A549 (cell line): Measurements from ENCODE around the gene KLHL41.

Experiments used
- BHLHE40 ChIP-seq: IDR thresholded peaks from 2 replicates; pipeline ENCODE4 v1.6.1; 2012; ENCODE audit warnings: low read depth, low read length, inconsistent platforms
- CEBPB ChIP-seq, 2 experiments: fragments of >200 bp in 1 of 2; sonication (Bioruptor Twin) in 1 of 2; formaldehyde crosslinking in 1 of 2; IDR thresholded peaks; 2 replicates each; pipeline ENCODE4 v1.6.1; 2012 to 2016
- CTCF ChIP-seq: fragments of >200 bp; sonication (Bioruptor Twin); formaldehyde crosslinking; IDR thresholded peaks from 3 replicates; pipeline ENCODE4 v1.5.1; 2016
- KDM1A ChIP-seq: fragments of 200-600 bp; sonication (generic); IDR thresholded peaks from 2 replicates; pipeline ENCODE4 v1.6.1; 2016; ENCODE audit warnings: low read depth, mild to moderate bottlenecking
- POLR2A ChIP-seq: IDR thresholded peaks from 2 replicates; pipeline ENCODE4 v1.6.1; 2012; ENCODE audit warnings: mild to moderate bottlenecking, low read length
- RAD21 ChIP-seq, 2 experiments: fragments of >200 bp in 1 of 2; sonication (Bioruptor Twin) in 1 of 2; formaldehyde crosslinking in 1 of 2; IDR thresholded peaks in 1 of 2; conservative IDR thresholded peaks in 1 of 2; 2 replicates in 1 of 2; 3 replicates in 1 of 2; pipeline ENCODE4 v1.6.1; 2012 to 2018; ENCODE audit warnings: inconsistent platforms in 1 of 2
- RFX5 ChIP-seq: fragments of 450-650 bp; IDR thresholded peaks from 2 replicates; pipeline ENCODE4 v1.7.1; 2014; ENCODE audit warnings: antibody characterized with exemption, mild to moderate bottlenecking, moderate library complexity
- SMC3 ChIP-seq: fragments of >200 bp; sonication (Bioruptor Twin); formaldehyde crosslinking; IDR thresholded peaks from 3 replicates; pipeline ENCODE4 v1.6.1; 2018; ENCODE audit warnings: inconsistent platforms
- ZFP36 ChIP-seq: fragments of 450-650 bp; IDR thresholded peaks from 2 replicates; pipeline ENCODE4 v1.6.1; 2014; ENCODE audit warnings: borderline replicate concordance; ENCODE audit not compliant: partially characterized antibody
- ZNF302 ChIP-seq: fragments of 250-450 bp; sonication (Bioruptor Pico); IDR thresholded peaks from 2 replicates; pipeline ENCODE4 v1.9.0; 2021; ENCODE audit warnings: inconsistent platforms, mild to moderate bottlenecking, moderate library complexity
- TF ChIP-seq, protein P1 (sequence below): IDR thresholded peaks from 2 replicates; pipeline ENCODE4 v1.6.1; 2012
- TF ChIP-seq, protein P2 (sequence below): IDR thresholded peaks from 2 replicates; pipeline ENCODE4 v1.6.1; 2012
- TF ChIP-seq, protein P3 (sequence below): fragments of 450-650 bp; IDR thresholded peaks from 2 replicates; pipeline ENCODE4 v1.6.1; 2014; ENCODE audit warnings: antibody characterized with exemption

GRCh38 chr2:169572821-169573159 lies 63.3 kb downstream of the KLHL41 start:
- TF ChIP-seq, protein P1, sequence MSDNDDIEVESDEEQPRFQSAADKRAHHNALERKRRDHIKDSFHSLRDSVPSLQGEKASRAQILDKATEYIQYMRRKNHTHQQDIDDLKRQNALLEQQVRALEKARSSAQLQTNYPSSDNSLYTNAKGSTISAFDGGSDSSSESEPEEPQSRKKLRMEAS, result no peak
- TF ChIP-seq, protein P2, sequence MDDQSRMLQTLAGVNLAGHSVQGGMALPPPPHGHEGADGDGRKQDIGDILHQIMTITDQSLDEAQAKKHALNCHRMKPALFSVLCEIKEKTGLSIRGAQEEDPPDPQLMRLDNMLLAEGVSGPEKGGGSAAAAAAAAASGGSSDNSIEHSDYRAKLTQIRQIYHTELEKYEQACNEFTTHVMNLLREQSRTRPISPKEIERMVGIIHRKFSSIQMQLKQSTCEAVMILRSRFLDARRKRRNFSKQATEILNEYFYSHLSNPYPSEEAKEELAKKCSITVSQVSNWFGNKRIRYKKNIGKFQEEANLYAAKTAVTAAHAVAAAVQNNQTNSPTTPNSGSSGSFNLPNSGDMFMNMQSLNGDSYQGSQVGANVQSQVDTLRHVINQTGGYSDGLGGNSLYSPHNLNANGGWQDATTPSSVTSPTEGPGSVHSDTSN, result no peak
- TF ChIP-seq ZNF302 (CRISPR knock-in tag) (no peak), CTCF (no peak), RFX5 (no peak), POLR2A (no peak), RAD21 (conservative IDR thresholded peaks at IDR 0.05 in 1 of 2, IDR thresholded peaks at IDR 0.05 in 1 of 2) (no peak), ZFP36 (no peak), BHLHE40 (no peak), KDM1A (no peak), SMC3 (no peak), CEBPB (IDR thresholded peaks at IDR 0.05) (no peak)
- TF ChIP-seq, protein P3, sequence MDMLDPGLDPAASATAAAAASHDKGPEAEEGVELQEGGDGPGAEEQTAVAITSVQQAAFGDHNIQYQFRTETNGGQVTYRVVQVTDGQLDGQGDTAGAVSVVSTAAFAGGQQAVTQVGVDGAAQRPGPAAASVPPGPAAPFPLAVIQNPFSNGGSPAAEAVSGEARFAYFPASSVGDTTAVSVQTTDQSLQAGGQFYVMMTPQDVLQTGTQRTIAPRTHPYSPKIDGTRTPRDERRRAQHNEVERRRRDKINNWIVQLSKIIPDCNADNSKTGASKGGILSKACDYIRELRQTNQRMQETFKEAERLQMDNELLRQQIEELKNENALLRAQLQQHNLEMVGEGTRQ, result no peak
